Fibroblast of skin of back (primary cell): Measurements from ENCODE around the gene CSKMT.
"Not testable (repeated sequence)": the region's sequence is repeated elsewhere in the genome, so short reads cannot be mapped to it uniquely, and the experiment has no call there.

Source experiments
- DNase-seq: peaks from one replicate; pipeline ENCODE4 v3.0.0-alpha.2; 2013

CSKMT gene

DNA sequence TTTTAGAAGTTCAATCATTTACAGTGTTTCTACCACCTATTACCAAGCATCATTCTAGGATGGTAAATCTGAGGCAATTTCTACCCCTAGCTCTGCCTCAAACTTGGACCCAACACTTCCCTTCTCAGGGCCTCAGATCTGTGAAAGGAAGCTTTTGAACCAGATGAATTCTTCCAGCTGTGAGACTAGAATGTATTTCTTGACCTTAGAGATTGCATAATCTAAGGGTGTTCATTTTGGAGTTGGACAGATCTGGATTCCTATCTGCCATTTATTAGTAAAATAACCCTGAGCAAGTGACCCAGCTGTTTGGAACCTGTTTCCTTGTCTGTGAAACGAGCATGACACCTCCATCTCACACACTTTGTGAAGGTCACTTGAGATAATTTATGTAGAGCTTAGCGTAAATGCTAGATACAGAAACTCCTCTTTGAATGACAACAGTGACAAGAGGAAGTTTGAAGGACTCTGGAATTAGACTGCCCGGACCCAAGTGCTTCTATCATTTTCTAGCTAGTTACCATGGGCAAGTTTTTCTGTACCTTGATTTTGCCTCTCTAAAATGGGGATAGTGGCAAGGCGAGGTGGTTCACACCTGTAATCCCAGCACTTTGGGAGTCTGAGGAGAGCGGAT is 8.2 kb upstream of the CSKMT start:
- DNase-seq: no peak

DNA sequence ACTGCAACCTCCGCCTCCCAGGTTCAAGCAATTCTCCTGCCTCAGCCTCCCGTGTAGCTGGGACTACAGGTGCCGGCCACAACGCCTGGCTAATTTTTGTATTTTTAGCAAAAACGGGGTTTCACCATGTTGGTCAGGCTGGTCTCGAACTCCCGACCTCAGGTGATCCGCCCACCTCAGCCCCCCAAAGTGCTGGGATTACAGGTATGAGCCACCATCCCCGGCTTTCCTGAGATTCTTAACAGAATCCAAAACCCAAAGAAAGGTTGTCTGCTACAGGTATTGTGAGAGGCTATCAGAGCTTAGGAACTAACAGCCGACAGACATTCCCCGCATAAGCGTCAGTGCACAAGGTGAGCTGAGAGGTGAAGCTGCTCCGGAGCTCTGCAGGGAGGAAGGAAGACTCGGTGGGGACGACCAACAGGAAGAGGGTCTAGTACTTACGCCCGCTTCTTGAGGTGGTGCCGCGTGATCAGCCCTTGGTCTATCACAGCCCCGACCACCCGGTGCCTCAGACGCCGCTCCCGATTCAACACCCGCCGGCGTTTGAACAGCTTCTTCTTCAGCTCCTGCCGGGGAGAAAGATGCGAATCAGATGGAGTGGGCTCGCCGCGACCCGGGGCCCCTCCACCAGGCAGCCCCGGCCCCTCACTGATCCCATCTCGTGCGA is 572 bp upstream of the CSKMT start:
- no peak for DNase-seq

DNA sequence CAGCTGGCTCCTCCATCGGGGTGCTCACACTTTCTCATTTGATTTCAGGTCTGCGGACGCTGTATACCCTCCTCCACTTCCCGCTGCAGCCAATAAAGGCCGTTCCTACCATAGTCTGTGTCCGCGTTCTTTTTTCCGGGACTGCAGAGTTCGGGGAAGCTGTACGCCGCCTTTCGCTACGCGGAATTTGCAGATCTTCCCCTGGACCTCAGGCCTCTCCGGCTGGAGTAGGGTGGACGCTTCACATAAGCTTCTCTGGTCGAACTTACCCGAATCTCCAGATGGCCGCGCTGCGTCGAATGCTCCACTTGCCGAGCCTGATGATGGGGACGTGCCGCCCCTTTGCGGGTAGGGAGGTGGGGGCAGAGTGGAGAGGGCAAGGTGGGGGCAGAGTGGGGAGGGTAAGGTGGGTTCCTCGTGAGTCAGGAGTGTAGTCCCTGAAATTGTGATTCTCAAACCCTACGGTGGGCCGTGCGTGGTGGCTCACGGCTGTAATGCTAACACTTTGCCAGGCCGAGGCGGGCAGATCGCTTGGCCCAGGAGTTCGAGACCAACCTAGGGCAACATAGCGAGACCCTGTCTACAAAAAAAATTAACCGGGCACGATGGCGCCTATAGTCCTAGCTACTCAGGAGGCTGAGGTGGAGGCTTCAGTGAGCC is 617 bp downstream of the CSKMT start:
- peak; percentile 47 for DNase-seq

DNA sequence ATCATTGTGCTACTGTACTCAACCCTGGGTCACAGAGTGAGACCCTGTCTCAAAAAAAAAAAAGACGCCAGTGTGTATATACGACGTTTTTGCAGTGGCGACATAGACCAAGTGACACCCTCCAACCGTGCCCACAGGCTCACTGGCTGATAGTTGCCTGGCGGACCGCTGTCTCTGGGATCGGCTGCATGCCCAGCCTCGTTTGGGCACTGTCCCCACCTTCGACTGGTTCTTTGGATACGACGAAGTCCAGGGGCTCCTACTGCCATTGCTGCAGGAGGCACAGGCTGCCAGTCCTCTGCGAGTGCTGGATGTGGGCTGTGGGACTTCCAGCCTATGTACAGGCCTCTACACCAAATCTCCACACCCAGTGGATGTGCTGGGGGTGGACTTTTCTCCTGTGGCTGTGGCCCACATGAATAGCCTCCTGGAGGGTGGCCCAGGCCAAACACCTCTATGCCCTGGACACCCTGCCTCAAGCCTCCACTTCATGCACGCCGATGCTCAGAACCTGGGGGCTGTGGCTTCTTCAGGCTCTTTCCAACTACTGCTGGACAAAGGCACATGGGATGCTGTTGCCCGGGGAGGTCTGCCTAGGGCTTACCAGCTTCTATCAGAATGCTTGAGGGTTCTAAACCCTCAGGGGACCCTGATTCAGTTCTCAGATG is 1.3 kb downstream of the CSKMT start:
- DNase-seq: no peak

DNA sequence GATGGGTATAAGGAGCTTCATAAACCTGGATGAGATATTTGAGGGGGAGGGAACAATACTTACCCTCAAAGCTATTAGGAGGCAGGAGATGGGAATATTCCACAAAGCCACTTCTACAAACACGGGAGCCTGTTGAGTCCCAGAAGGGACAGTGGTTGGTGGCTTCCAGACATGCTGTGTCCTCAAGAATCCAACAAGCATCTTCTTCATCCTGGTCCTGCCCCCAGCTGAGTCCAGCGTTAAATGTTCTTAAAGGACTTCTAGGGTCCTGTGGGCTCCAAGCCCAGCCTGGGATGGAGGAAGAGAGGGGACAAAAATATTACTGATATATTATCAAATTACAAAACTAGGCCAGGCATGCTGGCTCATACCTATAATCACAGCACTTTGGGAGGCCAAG is 2.3 kb downstream of the CSKMT start:
- no peak for DNase-seq

DNA sequence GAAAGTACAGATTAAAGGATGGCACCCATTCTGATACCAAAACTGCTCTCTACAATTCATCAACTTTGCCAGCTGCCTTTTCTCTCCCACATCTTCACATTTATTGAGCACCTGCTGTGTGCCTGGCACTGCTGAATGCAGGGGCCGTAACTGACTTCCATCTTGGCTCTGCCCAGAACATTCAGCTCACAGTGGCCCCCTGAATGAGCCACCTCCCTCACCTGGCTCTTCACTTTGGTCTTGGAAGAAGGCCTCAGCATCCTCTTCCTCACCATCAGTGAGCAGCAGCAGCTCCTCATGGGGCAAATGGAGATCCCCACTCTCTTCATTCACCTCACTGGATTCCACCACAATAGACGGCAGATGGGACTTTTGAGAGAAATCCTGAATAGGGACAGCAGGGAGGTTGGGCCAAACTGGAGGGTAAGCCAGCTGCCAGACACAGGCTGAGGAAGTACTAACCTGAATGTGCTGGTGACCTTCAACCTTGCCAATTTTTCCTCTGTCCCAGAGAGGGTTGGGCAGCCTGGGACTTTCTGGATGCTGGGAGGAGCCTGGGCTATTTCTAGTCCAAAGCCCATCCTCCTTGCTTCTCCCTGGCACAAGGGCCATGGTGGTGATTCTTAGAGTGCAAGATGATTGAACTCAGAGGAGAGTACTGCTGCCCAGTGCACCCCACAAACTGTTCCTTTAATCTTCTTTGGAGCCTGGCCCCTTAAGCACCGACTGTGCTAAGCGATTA is 4.5 kb downstream of the CSKMT start:
- no peak for DNase-seq

DNA sequence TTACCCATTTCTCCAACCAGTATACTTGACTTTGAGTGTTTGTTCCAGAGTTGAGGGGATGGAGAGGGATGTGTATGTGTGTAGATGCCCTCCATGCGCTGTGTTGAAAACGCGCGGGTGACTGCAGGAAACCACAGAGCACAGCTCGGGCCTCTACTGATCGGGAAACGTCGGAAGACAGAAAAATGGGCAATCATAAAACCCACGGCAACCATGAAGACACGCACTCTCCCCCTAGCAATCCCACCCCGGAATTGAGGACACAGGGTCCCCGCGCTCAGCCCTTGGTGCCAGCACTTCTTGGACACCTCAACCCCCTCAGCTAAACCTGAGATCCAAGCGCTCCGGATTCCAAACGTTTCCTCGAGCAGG is 6.1 kb downstream of the CSKMT start:
- no peak for DNase-seq

DNA sequence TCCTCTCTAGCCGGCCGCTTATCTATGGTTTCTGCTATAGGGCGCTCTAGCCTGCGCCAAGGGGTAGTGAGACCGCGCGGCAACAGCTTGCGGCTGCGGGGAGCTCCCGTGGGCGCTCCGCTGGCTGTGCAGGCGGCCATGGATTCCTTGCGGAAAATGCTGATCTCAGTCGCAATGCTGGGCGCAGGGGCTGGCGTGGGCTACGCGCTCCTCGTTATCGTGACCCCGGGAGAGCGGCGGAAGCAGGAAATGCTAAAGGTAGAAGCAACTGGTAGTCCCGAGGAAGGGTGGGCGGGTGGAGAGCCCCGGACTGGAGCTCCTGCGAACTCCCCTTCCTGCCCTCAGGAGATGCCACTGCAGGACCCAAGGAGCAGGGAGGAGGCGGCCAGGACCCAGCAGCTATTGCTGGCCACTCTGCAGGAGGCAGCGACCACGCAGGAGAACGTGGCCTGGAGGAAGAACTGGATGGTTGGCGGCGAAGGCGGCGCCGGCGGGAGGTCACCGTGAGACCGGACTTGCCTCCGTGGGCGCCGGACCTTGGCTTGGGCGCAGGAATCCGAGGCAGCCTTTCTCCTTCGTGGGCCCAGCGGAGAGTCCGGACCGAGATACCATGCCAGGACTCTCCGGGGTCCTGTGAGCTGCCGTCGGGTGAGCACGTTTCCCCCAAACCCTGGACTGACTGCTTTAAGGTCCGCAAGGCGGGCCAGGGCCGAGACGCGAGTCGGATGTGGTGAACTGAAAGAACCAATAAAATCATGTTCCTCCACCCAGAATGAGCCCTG is 6.7 kb downstream of the CSKMT start, which contains the start of the genes LBHD1 and UQCC3:
Gene LBHD1, minus strand, starts transcription at position 660 of the 782 bp plus-strand sequence. CDS start 2,236 bp downstream, outside the sequence.
Gene UQCC3, plus strand, starts transcription at position 66 of the 782 bp plus-strand sequence. Its CDS starts 73 bp downstream, at position 139.
- peak; percentile 86 for DNase-seq

DNA sequence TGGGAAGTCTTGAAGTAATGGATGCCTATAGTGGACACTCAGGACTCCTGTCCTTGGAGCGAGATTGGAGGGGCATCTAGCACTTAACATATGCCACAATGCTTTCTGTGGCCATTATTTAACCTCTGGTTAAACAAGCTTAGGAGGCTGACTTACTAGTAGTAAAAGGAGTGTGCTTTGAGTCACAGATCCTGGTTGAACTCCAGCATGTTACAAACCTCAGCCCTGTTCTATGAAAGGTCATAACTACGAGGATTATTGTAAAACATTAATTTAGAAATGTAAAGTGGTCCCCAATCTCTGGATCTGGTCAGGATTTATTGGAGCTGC is 8.0 kb downstream of the CSKMT start:
- DNase-seq: no peak

DNA sequence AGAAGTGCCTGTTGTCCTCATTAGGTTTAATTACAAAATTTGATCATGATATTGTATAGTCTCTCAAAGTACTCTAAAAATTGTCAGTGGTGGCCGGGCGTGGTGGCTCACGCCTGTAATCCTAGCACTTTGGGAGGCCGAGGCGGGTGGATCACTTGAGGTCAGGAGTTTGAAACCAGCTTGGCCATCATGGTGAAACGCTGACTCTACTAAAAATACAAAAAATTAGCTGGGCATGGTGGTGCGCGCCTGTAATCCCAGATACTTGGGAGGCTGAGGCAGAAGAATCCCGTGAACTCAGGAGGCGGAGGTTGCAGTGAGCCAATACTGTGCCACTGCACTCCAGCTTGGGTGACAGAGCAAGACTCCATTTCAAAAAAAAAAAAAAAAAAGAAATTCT is 10.3 kb downstream of the CSKMT start:
- not testable (repeated sequence) for DNase-seq

DNA sequence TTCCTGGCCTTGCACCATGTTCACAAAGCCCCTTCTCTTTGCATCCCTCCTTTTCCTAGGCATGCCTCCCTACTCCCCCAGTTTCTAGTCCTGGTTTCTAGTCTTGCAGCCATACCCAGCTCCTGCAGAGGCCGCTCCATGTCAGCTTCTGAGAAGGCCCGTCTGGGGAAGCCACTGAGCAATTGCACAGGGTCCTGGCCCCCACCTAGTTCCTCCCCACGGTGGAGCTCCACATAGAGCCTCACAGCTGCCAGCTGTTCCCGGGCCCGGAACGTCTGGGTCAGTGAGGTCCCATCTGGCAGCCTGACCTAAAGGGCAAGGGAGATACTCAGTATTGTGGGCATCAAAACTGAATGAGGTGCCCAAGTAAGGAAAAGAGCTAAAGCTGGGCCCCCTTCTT is 11.6 kb downstream of the CSKMT start:
- no peak for DNase-seq

DNA sequence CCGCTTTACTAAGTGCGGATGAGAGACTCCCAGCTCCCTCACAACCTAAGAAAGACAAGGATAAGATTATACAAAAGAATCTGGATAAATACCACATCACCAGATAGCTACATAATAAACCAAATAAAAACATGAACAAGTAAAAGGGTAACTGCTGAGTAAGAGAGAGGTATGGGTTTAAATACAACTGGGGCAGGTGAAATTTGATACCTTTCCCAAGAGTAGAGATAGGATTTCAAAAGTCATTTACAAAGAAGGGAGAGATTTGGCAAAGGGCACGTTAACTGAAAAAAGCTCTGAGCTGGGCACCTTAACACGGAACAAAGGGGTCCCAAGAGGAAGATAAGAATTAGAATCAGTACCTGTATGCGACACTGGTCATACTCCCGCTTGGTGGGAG is 12.0 kb downstream of the CSKMT start:
- no peak for DNase-seq

DNA sequence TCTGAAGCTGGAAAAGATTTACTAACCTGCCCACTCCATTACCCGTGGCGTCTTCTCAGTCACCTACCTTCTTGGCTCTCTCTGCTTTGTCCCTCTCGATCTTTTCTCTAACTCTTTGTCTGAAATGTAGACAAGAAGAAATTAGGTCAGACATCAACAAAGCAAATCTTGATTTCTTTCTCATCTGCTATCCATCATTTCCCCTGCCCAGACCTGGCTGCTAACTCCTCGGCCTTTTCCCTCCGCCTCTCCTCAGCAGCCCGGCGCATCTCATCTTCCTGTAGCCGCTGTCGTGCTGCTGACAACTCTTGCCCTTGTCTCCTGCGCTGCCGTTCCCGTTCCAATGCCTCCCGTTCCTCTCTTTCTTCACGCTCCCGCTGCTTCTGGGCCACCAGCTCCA is 12.6 kb downstream of the CSKMT start:
- DNase-seq: no peak

DNA sequence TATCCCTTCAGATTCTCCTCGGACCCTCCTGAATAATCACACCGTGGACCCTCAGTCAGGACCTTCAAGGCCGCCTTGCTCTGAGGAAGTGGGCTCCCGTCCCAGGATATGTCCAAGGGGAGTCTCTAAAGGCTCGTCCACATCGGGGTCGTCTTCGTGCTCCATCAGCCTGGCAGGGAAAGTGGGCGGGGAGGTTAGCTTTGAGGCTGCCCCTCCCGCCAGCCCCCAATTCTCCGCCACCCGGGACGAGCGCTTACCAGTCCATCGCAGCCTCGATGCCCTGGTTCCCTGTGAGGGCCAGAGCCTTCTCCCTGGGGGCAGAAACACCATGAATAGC is 13.3 kb downstream of the CSKMT start:
- DNase-seq: no peak

DNA sequence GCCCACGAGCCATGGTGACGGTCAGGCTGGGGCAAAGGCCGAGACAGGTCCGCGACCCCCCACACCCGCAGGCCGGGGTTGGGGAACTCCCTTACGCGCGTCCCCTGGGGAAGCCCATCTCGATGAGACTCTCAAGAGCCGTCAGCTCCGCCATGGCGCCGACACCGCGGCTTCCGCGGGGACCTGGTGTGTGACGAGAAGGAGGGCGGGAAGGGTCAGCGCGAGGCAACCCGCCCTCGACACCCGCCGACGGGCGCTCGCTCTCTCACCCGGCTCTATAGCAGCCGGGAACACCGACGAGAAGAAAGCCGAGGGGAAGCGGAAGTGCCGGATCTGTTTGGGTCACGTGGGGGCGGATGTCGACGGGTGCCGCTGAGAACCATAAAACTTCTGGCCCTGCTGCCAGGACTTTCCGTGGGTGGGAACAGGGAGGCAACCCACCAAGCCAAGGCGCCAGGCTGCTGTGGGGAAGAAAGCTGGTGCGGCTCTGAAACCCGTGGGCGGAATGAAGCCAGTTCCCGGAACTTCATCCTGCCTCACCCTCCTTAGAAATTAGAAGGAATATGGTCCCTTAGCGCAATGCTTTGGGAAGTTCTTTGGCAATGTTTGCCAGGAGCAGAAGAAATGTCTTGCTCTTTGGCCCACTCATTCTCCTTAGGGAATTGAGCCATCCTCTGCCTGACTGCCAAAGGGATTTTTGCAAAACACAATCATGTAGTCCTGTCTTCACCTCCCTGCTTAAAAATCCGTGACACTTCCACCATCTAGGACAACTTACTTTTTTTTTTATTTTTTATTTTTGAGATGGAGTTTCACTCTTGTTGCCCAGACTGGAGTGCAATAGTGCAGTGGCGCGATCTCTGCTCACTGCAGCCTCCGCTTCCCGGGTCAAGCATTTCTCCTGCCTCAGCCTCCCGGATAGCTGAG is 13.9 kb downstream of the CSKMT start, which contains the start of gene UBXN1:
Gene UBXN1, minus strand, starts transcription at position 304 of the 927 bp plus-strand sequence. Its CDS starts 150 bp downstream, at position 154.
- peak; percentile 90 for DNase-seq

DNA sequence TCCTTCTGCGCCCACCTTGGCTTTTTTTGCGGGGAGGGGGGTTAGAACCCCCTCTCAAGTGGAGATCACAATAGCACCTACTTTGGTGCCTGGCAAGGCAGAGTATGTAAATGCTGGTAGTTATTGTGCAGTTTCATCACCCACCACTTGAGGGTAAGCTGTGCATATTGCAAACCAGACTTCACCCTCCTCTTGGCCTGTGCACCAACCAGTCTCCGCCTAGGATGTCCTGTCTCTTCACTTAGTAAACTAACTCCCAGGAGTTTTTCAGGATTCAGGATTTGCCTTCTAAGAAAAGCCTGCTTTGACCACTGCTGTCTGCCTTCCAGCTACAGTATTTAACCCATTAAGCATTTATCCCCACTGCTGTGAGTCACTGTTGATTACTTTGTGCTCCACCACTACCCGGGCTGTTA is 15.7 kb downstream of the CSKMT start:
- peak; percentile 76 for DNase-seq

DNA sequence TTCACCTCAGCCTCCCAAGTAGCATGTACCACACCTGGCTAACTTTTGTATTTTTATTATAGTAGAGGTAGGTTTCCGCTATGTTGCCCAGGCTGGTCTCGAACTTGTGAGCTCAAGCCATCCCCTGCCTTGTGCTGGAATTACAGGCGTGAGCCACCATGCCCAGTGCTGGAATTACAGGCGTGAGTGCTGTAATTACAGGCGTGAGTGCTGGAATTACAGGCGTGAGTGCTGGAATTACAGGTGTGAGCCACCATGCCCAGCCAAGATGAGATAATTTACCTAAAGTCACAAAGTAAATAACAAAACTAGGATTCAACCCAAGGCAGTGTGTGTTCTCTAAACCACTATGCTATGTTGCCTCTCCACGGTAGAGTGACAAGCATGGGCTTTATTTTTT is 17.4 kb downstream of the CSKMT start:
- no peak for DNase-seq

DNA sequence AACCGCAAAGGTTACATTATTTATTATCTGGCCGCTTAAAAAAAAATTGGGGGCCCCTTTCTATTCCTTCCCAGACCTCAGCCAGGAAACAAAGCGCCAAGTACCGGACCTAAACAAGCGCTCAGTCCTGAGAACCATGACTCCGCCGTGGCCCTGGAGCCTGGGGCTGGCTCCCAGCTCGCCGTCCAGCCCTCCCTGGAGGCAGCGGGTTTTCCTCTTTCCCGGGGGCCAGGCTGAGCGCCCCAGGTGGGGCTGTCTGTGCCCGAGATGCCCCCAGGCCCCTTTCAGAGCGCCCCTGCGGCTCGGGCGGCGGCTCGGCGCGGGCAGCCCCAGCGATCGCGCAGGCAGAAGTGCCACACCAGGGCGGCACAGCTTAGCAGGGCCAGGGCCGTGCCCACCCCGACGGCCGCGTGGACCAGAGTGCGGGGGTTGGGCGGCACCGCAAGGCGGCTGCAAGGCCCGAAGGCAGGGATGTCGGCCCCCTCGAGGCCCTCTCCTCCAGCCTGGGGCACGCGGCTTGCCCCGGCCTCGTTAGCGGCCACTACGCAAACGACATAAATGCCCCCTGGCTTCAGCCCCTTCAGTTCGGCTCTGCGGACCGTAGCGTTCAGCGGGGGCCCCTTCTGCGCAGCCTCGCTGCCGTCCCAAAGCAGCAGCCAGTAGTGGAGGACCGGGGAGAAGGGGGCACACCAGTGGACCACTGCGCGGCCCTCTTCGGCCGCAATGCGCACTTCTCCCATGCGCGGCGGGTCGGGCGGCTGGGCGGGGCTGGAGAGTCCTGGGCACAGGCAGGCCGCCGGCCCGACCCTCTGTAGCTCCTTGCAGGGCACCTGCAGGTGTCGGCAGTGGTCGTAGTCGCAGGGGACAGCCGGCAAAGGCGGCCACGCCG is 22.6 kb downstream of the CSKMT start:
- no peak for DNase-seq

DNA sequence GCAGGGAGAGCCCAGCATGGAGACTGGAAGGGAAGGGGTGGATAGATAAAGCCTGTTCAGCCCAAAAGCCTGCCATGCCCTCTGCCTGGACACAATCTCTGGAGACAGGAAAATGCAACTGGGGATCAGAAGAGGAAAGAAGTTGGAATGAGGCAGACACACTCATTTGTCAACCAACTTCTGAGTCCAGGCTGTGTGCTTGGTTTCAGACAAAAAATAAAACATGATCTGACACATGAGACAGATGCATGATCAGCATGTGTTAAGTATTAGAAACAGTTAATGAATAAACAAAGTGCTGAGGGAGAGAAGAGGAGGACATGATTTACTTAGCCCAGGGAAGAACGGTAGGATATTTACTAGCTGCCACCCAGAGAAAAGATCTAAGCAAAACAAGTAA is 23.4 kb downstream of the CSKMT start:
- no peak for DNase-seq
